ENCODE data around the gene TDRD15.

GRCh38 chr2:21118302-21118920 lies 5.4 kb upstream of the TDRD15 start:
- no peak for TF ChIP-seq POLR2AphosphoS5 (IDR thresholded peaks at IDR 0.05; ENCODE audit: low read depth, low read length)
- no peak for TF ChIP-seq SIN3A (IDR thresholded peaks at IDR 0.05; ENCODE audit: borderline replicate concordance, insufficient read depth, low read length)
- no peak for TF ChIP-seq TAF1 (IDR thresholded peaks at IDR 0.05; ENCODE audit: borderline replicate concordance, insufficient read depth, low read length)
